WTC11 (cell line): ENCODE data around the gene ERGIC3. TPM values are rescaled to one million over a fixed set of nuclear protein-coding genes. Genes with fewer than 3 reads are reported as not detected.
"Not testable (repeated sequence)": the region's sequence is repeated elsewhere in the genome, so short reads cannot be mapped to it uniquely, and the experiment has no call there.

Experiments
- ATAC-seq: fragments of 200-7000 bp; cut with Tn5 transposase; 2 replicates; pipeline ENCODE4 v1.10.0; 2021; ENCODE audit warnings: mild to moderate bottlenecking, moderate library complexity
- CTCF ChIA-PET: fragments of 300-600 bp; sonication (Branson Sonifier 250); formaldehyde crosslinking; loops from one replicate; lab custom pipeline; 2021; ENCODE audit warnings: antibody characterized with exemption; lab: Charles Lee
- POLR2A ChIA-PET: fragments of 350-600 bp; sonication (Branson Sonifier 250); formaldehyde crosslinking; loops from one replicate; lab custom pipeline; 2021; ENCODE audit warnings: antibody characterized with exemption; lab: Charles Lee
- DNase-seq: peaks from one replicate; pipeline ENCODE4 v3.0.0; 2021; ENCODE audit warnings: low spot score
- H3K27ac Mint-ChIP-seq: 2 replicates; pipeline ENCODE4 v1.8.0; 2021; ENCODE audit warnings: mixed read lengths
- H3K27me3 Mint-ChIP-seq: 2 replicates; pipeline ENCODE4 v1.8.0; 2021; ENCODE audit warnings: low read depth, mild to moderate bottlenecking, moderate library complexity, mixed read lengths
- H3K36me3 Mint-ChIP-seq: 2 replicates; pipeline ENCODE4 v1.8.0; 2021; ENCODE audit warnings: mixed read lengths
- H3K4me1 Mint-ChIP-seq: 2 replicates; pipeline ENCODE4 v1.8.0; 2022; ENCODE audit warnings: mixed read lengths
- H3K4me3 Mint-ChIP-seq: 2 replicates; pipeline ENCODE4 v1.8.0; 2021; ENCODE audit warnings: mild to moderate bottlenecking, moderate library complexity, mixed read lengths
- H3K9me3 Mint-ChIP-seq: 2 replicates; pipeline ENCODE4 v1.8.0; 2021; ENCODE audit warnings: mixed read lengths
- EMX1 ChIP-seq: fragments of 250-450 bp; sonication (Bioruptor Pico); IDR thresholded peaks from 2 replicates; pipeline ENCODE4 v1.8.0; 2021; ENCODE audit warnings: mild to moderate bottlenecking
- ERG ChIP-seq: fragments of 250-450 bp; sonication (Bioruptor Pico); IDR thresholded peaks from 2 replicates; pipeline ENCODE4 v1.8.0; 2021; ENCODE audit warnings: mild to moderate bottlenecking
- FOXP4 ChIP-seq: sonication (generic); formaldehyde crosslinking; IDR thresholded peaks from 2 replicates; pipeline ENCODE4 v1.8.0; 2022; ENCODE audit warnings: mild to moderate bottlenecking, missing genetic modification reagents
- IRF1 ChIP-seq: sonication (generic); formaldehyde crosslinking; IDR thresholded peaks from 2 replicates; pipeline ENCODE4 v1.8.0; 2023; ENCODE audit warnings: missing genetic modification reagents
- MXD4 ChIP-seq: fragments of 250-450 bp; sonication (Bioruptor Pico); IDR thresholded peaks from 2 replicates; pipeline ENCODE4 v1.8.0; 2021; ENCODE audit warnings: mild to moderate bottlenecking, moderate library complexity, borderline replicate concordance
- NR1H2 ChIP-seq: sonication (generic); formaldehyde crosslinking; IDR thresholded peaks from 2 replicates; pipeline ENCODE4 v1.9.0; 2021; ENCODE audit warnings: mild to moderate bottlenecking, moderate library complexity, missing genetic modification reagents
- OVOL2 ChIP-seq: fragments of 250-450 bp; sonication (Bioruptor Pico); IDR thresholded peaks from 2 replicates; pipeline ENCODE4 v1.9.0; 2021; ENCODE audit warnings: mild to moderate bottlenecking, borderline replicate concordance
- PRDM15 ChIP-seq: sonication (generic); formaldehyde crosslinking; IDR thresholded peaks from 2 replicates; pipeline ENCODE4 v1.8.0; 2022; ENCODE audit warnings: missing genetic modification reagents
- RELA ChIP-seq: sonication (generic); formaldehyde crosslinking; IDR thresholded peaks from 2 replicates; pipeline ENCODE4 v1.8.1; 2022; ENCODE audit warnings: missing genetic modification reagents, mild to moderate bottlenecking, borderline replicate concordance
- ZNF138 ChIP-seq: sonication (generic); formaldehyde crosslinking; conservative IDR thresholded peaks from 2 replicates; pipeline ENCODE4 v1.8.1; 2022; ENCODE audit warnings: mild to moderate bottlenecking, moderate library complexity, missing genetic modification reagents
- ZNF232 ChIP-seq: sonication (generic); formaldehyde crosslinking; IDR thresholded peaks from 2 replicates; pipeline ENCODE4 v1.8.0; 2022; ENCODE audit warnings: mild to moderate bottlenecking, missing genetic modification reagents
- ZNF396 ChIP-seq: fragments of 250-450 bp; sonication (Bioruptor Pico); IDR thresholded peaks from 2 replicates; pipeline ENCODE4 v1.8.0; 2021; ENCODE audit warnings: mild to moderate bottlenecking, moderate library complexity, borderline replicate concordance
- ZNF416 ChIP-seq: fragments of 250-450 bp; sonication (Bioruptor Pico); IDR thresholded peaks from 2 replicates; pipeline ENCODE4 v1.9.0; 2021; ENCODE audit warnings: mild to moderate bottlenecking, inconsistent platforms
- total RNA-seq: library from RNA; stranded (reverse); gene quantifications from 3 replicates; pipeline ENCODE4 v1.2.3, GENCODE V29; 2021
- TF ChIP-seq, protein P1 (sequence below): sonication (generic); formaldehyde crosslinking; IDR thresholded peaks from 2 replicates; pipeline ENCODE4 v1.8.0; 2022; ENCODE audit warnings: mild to moderate bottlenecking, missing genetic modification reagents
- TF ChIP-seq, protein P2 (sequence below): sonication (generic); formaldehyde crosslinking; IDR thresholded peaks from 2 replicates; pipeline ENCODE4 v1.8.1; 2022; ENCODE audit warnings: low read depth, missing genetic modification reagents, borderline replicate concordance
- TF ChIP-seq, protein P3 (sequence below): fragments of 250-450 bp; sonication (Bioruptor Pico); IDR thresholded peaks from 2 replicates; pipeline ENCODE4 v1.9.0; 2021; ENCODE audit warnings: moderate library complexity, mild to moderate bottlenecking, inconsistent platforms, borderline replicate concordance
- TF ChIP-seq, protein P4 (sequence below): sonication (generic); formaldehyde crosslinking; IDR thresholded peaks from 2 replicates; pipeline ENCODE4 v1.8.0; 2022; ENCODE audit warnings: mild to moderate bottlenecking, missing genetic modification reagents

ERGIC3 gene
- total RNA-seq, 1 experiment from 2014 or later = 168 TPM

- TF ChIP-seq FOXP4 (CRISPR knock-in tag) (no peak), RELA (CRISPR knock-in tag) (no peak), MXD4 (CRISPR knock-in tag) (no peak), IRF1 (CRISPR knock-in tag) (no peak), PRDM15 (CRISPR knock-in tag) (no peak)
- TF ChIP-seq, protein P1, sequence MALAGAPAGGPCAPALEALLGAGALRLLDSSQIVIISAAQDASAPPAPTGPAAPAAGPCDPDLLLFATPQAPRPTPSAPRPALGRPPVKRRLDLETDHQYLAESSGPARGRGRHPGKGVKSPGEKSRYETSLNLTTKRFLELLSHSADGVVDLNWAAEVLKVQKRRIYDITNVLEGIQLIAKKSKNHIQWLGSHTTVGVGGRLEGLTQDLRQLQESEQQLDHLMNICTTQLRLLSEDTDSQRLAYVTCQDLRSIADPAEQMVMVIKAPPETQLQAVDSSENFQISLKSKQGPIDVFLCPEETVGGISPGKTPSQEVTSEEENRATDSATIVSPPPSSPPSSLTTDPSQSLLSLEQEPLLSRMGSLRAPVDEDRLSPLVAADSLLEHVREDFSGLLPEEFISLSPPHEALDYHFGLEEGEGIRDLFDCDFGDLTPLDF = no peak
- TF ChIP-seq, protein P2, sequence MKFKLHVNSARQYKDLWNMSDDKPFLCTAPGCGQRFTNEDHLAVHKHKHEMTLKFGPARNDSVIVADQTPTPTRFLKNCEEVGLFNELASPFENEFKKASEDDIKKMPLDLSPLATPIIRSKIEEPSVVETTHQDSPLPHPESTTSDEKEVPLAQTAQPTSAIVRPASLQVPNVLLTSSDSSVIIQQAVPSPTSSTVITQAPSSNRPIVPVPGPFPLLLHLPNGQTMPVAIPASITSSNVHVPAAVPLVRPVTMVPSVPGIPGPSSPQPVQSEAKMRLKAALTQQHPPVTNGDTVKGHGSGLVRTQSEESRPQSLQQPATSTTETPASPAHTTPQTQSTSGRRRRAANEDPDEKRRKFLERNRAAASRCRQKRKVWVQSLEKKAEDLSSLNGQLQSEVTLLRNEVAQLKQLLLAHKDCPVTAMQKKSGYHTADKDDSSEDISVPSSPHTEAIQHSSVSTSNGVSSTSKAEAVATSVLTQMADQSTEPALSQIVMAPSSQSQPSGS (CRISPR knock-in tag) = no peak
Observed at GRCh38 chr20:35544436-35544835, 2.6 kb downstream of the ERGIC3 start (continued).

DNA sequence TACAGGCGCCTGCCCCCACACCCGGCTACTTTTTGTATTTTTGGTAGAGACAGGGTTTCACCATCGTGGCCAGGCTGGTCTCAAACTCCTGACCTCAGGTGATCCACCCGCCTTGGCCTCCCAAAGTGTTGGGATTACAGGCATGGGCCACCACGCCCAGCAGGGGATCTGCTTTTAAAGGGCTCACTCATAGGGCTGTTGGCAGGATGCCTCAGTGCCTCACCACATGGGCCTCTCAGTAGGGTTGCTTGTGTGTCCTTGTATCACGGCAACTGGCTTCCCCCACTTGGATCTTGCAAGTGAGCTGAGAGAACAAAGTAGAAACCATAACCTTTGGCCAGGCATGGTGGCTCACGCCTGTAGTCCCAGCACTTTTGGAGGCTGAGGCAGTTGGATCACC, 3.1 kb downstream of the ERGIC3 start:
- CTCF ChIA-PET = not testable (repeated sequence)

DNA sequence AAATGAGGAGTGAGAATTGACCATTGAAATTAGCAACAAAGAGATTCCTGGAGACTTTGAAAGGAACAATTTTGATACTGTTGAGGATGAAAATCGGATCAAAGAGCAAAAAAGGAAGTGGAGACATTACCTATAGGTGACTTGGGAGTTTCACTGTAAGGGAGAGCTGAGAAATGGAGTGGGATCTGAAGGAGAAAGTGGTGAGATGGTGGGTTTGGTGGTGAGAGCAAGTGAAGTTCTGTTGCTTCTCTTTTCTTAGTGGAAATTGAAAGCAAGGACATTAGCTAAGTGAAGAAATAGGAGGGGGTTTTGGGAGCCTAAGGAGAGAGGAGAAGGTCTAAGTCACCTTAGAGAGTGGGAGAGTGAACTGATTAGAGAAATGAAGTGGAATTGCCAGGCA, 4.2 kb downstream of the ERGIC3 start:
- no peak overlapping the region for H3K4me3 Mint-ChIP-seq
- no peaks in the 10 kb centered on the region for H3K9me3 Mint-ChIP-seq
- ChIA-PET POLR2A (no interaction called here), CTCF (no interaction called here)
- H3K4me1 Mint-ChIP-seq = peaks cover 7% of the 10 kb centered on the region
- no peak for DNase-seq
- no peak for ATAC-seq
- H3K27ac Mint-ChIP-seq = no peak overlapping the region
- peaks cover 27% of the 10 kb centered on the region for H3K36me3 Mint-ChIP-seq
- no peaks in the 10 kb centered on the region for H3K27me3 Mint-ChIP-seq
- TF ChIP-seq EMX1 (CRISPR knock-in tag) (no peak), ZNF138 (no peak), ERG (CRISPR knock-in tag) (no peak), ZNF396 (CRISPR knock-in tag) (no peak), NR1H2 (CRISPR knock-in tag) (no peak), OVOL2 (no peak), FOXP4 (CRISPR knock-in tag) (no peak), ZNF416 (CRISPR knock-in tag) (no peak), ZNF232 (CRISPR knock-in tag) (no peak)
- TF ChIP-seq, protein P3, sequence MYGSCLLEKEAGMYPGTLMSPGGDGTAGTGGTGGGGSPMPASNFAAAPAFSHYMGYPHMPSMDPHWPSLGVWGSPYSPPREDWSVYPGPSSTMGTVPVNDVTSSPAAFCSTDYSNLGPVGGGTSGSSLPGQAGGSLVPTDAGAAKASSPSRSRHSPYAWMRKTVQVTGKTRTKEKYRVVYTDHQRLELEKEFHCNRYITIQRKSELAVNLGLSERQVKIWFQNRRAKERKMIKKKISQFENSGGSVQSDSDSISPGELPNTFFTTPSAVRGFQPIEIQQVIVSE = no peak
- TF ChIP-seq, protein P4, sequence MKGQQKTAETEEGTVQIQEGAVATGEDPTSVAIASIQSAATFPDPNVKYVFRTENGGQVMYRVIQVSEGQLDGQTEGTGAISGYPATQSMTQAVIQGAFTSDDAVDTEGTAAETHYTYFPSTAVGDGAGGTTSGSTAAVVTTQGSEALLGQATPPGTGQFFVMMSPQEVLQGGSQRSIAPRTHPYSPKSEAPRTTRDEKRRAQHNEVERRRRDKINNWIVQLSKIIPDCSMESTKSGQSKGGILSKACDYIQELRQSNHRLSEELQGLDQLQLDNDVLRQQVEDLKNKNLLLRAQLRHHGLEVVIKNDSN (CRISPR knock-in tag) = no peak

More for the DNA sequence above, 3.1 kb downstream of the ERGIC3 start:
- not testable (repeated sequence) for H3K27ac Mint-ChIP-seq, H3K27me3 Mint-ChIP-seq, ATAC-seq, DNase-seq, H3K4me3 Mint-ChIP-seq, H3K9me3 Mint-ChIP-seq
- Mint-ChIP-seq H3K36me3 (peaks cover 24% of the 10 kb centered on the region), H3K4me1 (peaks cover 15% of the 10 kb centered on the region)
- POLR2A ChIA-PET = interaction anchor here (0.6 kb wide), 1 partner anchor 56 kb away, joined by 3 read pairs; no protein-coding TSS in a partner anchor
